GOT3 (cell line): ENCODE results near the gene HK2.
"Not testable (repeated sequence)": the region's sequence is repeated elsewhere in the genome, so short reads cannot be mapped to it uniquely, and the experiment has no call there.

Experiments used
- DNase-seq: peaks from one replicate; lab custom pipeline; 2025; ENCODE audit warnings: mixed read lengths; lab: John Stamatoyannopoulos, UW

HK2 gene

GRCh38 chr2:74895001-74895400 is 61.1 kb downstream of the HK2 start:
- DNase-seq: no peak

GRCh38 chr2:74896232-74896631 is 62.3 kb downstream of the HK2 start:
- DNase-seq: no peak

- DNase-seq: not testable (repeated sequence)
Observed at GRCh38 chr2:74900225-74900624, 66.3 kb downstream of the HK2 start.

- no peak for DNase-seq
Observed at GRCh38 chr2:74902281-74902860, 68.4 kb downstream of the HK2 start.

- DNase-seq: no peak
Observed at GRCh38 chr2:74906395-74906794, 72.5 kb downstream of the HK2 start.

- DNase-seq: not testable (repeated sequence)
Observed at GRCh38 chr2:74907560-74907959, 73.6 kb downstream of the HK2 start.

GRCh38 chr2:74908748-74909444 is 75.0 kb downstream of the HK2 start:
- DNase-seq: no peak

GRCh38 chr2:74910245-74910644 is 76.3 kb downstream of the HK2 start:
- DNase-seq: no peak

- DNase-seq: no peak
Observed at GRCh38 chr2:74911061-74911460, 77.1 kb downstream of the HK2 start.

- DNase-seq: no peak
Observed at GRCh38 chr2:74915743-74916142, 81.8 kb downstream of the HK2 start.

- DNase-seq: no peak
Observed at GRCh38 chr2:74916394-74916793, 82.5 kb downstream of the HK2 start.

- DNase-seq: no peak
Observed at GRCh38 chr2:74917702-74918619, 84.0 kb downstream of the HK2 start.

GRCh38 chr2:74919827-74920226 is 85.9 kb downstream of the HK2 start:
- no peak for DNase-seq

GRCh38 chr2:74921236-74921736 is 87.4 kb downstream of the HK2 start:
- no peak for DNase-seq

- no peak for DNase-seq
Observed at GRCh38 chr2:74922592-74923227, 88.8 kb downstream of the HK2 start.

GRCh38 chr2:74924463-74925265 is 90.7 kb downstream of the HK2 start:
- DNase-seq: no peak

- no peak for DNase-seq
Observed at GRCh38 chr2:74925361-74925786, 91.4 kb downstream of the HK2 start.

- DNase-seq: no peak
Observed at GRCh38 chr2:74927621-74928020, 93.7 kb downstream of the HK2 start.

- DNase-seq: no peak
Observed at GRCh38 chr2:74930811-74931486, 97.0 kb downstream of the HK2 start.

GRCh38 chr2:74931940-74932339 is 98.0 kb downstream of the HK2 start:
- no peak for DNase-seq

- DNase-seq: no peak
Observed at GRCh38 chr2:74935975-74936391, 102.1 kb downstream of the HK2 start.
